ENCODE results near the gene THEM4.

GRCh38 chr1:151888972-151889570, 20.2 kb downstream of the THEM4 start:
- no peak for TF ChIP-seq POLR2A (IDR thresholded peaks at IDR 0.05)
- peak in 3 of 6 experiments; percentile 33 to 49 (median 37) for TF ChIP-seq CTCF (IDR thresholded peaks at IDR 0.05)
